ENCODE data around the gene ZBTB16. TPM values are rescaled to one million over a fixed set of nuclear protein-coding genes. Genes with fewer than 3 reads are reported as not detected.
A peak's percentile ranks its signal among the peaks of the same experiment; 100 is the strongest.

The ZBTB16 gene
- polyA plus RNA-seq, 1 donor = 0.93 TPM

DNA sequence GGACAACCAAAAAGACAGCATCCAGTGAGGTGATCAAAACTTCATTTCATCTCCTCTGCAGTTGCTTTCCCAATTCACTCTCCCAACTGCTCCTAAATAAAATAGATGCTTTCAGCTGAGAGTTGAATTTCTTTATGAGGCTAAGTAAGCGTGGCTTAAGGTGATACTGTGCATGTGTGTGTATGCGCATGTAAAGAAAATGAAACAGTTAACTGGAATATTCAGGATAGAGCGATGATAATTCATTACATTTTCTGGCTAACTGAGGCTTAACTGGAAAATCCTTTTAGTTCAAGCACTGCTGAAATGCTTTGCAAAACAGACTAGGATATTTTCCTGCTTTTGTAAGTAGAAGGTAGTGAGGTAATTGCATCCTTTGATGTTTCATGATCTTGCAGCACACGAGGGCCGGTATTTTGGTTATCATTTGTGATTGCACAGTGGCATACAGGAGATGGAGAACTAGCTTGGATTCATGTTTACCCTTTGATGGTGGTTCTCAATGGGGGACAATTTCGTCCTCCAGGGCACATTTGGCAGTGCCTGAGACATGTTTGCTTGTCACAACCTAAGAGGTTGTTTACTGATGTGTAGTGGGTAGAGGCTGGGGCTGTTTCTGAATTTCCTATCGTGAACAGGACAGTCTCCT is 71.2 kb downstream of the ZBTB16 start:
- no peak for DNase-seq

- DNase-seq = no peak
Observed at GRCh38 chr11:114131461-114131864, 72.0 kb downstream of the ZBTB16 start.

DNA sequence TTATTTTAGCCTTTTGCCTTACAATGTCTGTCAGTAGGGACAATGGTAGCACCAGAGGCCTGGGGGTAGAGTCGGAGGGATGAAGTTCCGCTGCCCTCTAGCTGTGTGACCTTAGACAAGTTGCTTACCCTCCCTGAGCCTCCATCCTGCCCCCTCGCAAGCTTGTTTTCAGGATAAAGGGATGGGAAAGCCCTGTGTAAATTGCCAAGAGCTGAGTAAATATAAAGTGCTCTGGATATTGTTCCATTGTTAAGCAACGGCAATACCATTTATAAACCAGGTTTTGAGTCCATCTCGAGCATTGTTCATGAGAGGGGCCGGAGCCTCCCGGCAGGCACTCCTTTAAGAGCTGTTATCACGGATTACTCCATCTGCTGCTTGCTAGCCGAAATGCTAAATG is 72.9 kb downstream of the ZBTB16 start:
- DNase-seq = no peak

- no peak for DNase-seq
Observed at GRCh38 chr11:114132944-114133394, 73.5 kb downstream of the ZBTB16 start.

DNA sequence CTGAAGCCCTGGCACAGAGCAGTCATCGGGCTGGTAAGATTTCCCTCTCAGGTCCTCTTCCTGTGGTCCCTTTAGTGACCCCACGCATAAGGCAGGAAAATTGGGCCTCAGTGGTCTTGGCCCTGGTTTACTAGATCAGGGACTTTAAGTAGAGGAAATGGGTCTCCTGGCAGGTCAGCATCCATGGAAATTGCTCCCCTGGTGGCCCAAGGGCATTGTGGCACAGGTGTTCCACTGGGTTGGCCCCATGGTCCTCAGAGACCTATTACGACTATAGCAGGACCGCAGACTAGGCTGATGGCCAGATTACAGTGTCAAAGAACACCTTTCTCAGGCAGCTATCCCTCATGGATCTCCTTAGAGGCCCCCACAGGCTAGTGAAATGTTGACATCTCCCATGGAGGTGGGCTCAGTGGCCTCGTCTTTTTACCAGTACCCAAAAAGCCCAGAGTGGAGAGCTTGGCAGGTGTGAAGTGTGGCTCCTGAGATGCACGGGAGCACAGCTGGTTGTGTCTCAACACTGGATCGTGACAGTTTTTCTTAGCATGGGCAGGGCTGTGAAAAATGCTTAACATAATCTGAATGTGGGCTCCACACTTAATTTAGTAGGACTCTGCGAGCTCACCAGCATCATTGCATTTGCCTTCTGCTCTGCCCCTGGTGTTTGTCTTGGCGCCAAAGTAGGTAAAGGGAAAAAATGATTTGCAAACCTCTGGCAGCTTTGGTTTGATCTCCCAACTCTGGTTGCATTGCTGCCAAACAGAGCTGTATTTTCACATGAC is 74.2 kb downstream of the ZBTB16 start:
- DNase-seq = no peak

DNA sequence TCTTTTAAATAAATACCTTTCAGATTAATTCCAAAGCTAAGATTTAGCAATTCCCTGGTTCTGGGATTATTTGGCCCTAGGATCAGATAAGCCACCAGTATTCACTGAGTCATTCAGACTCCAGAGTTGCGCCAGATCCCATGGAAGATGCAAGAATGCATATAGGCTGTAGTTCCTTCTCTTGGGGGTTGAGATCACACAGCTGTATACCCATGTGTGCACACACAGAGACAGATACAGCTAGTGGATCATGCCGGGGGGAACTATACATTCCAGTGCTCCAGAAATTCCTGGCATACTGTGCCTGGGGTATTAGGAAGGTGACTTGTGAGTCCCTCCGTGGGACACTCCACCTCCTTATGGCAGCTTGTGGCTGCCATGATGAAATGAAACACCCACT is 75.4 kb downstream of the ZBTB16 start:
- no peak for DNase-seq

GRCh38 chr11:114135737-114136151 is 76.2 kb downstream of the ZBTB16 start:
- no peak for DNase-seq

- DNase-seq = no peak
Observed at GRCh38 chr11:114136686-114137640, 77.5 kb downstream of the ZBTB16 start.

DNA sequence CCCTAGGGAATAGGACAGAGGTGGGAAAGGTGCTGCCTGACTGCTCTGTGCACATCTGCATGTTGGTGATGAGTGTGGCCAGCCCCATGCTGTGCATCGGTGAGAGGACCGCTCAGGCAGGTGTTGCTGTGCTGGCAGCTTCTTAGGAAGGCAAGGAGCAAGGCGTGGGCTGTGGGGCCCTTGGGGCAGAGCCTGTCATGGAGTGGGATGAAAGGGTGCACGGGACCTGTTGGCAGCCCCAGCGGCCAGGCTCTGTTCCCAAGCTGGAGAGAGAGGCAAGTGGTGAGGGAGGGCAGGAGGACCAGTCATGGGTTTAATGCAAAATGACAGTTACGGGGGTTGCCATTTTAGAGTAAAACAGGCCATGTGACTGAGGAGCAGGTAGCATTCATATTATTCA is 78.3 kb downstream of the ZBTB16 start:
- no peak for DNase-seq

DNA sequence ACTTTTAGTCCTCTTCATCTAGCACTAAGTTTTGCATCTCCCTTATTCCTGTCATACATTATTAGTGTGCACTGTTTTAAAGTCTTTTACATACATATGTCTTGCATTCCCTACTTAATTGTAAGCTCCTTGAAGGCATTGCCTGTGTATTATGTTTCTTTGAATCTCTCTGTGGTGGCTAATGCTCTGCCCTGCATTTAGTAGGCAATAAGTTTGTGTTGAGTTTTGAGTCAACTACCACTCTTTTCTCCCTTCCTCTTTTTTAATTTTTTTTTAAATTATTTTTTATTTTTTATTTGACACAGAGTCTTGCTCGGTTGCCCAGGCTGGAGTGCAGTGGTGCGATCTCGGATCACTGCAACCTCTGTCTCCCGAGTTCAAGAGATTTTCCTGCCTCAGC is 78.9 kb downstream of the ZBTB16 start:
- DNase-seq = no peak

GRCh38 chr11:114140826-114141225 is 81.3 kb downstream of the ZBTB16 start:
- DNase-seq = no peak

DNA sequence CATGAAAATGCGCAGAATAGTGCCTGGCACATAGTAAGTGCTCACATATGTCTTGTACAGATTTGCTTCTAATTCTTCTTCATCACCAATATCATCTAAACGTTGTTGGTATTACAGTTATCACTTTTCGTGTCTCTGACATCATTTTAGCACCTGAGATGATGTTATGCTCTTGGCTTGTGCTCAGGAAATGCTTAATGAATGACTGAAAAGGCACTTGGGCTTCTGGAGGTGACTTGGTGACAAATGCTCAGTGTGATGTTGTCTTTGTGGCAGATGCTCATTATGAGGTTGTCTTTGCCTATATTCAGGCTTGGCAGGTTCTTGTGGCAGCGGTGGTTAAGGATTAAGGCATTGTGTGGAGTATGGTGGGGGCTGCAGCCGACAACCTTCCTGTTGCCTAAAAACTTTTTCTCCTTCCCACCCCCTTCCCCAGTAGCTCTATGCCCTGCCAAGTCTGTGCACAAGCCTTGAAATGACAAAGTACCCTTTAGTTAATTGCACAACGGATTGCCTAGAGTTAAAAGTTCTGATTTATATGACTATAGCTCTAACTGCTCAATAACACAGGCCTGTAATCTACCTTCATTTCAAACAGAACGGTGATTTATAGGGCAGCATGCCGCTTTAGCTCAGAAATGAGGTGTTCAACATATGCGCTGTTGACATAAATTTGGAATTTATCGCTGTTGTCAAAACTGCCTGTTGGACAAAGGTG is 82.5 kb downstream of the ZBTB16 start:
- DNase-seq = no peak

- DNase-seq = peak; percentile 64
Observed at GRCh38 chr11:114142707-114143106, 83.2 kb downstream of the ZBTB16 start.

GRCh38 chr11:114145166-114145775 is 85.8 kb downstream of the ZBTB16 start:
- no peak for DNase-seq

GRCh38 chr11:114147375-114148012 is 88.0 kb downstream of the ZBTB16 start:
- DNase-seq = no peak

- DNase-seq = no peak
Observed at GRCh38 chr11:114148013-114148382, 88.5 kb downstream of the ZBTB16 start.

- no peak for DNase-seq
Observed at GRCh38 chr11:114149689-114150407, 90.3 kb downstream of the ZBTB16 start.

DNA sequence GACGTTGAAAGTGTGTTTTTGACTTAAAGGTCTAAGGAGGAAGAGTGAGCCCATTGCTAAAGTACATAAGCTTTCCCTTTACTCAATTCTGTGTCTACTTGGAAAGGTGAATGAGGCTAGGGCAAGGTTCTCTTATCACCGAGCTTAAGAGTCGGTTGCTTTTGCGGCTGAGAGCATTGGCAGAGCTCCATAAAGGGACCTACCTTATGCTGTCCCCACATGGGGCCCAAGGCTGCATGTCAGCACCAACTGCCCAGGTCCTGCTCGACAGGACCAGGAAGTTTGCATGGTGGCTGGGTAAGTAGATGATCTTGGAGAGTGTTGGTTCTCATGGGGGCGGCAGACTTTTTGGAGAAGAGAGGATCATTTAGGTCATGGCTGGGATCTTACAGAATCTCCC is 91.2 kb downstream of the ZBTB16 start:
- no peak for DNase-seq

DNA sequence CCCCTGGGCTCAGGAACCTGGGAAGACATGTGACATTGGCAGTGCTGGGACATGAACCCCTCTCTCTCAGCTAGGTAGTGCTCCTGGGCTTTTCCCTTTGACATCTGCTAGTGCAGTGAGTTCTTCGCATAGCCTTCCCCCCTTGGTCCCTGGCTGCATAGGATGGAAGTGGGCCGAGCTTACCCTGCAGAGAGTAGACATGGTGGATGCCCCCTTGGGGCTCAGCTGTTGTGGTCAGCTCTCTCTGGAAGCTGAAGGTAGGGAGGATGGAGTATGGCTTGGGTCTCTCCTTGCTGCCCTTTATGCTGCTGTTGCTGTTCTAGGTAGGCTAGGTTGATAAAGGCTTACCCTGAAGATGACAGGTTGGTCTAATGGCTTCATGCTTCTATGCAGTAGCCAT is 92.1 kb downstream of the ZBTB16 start:
- no peak for DNase-seq

DNA sequence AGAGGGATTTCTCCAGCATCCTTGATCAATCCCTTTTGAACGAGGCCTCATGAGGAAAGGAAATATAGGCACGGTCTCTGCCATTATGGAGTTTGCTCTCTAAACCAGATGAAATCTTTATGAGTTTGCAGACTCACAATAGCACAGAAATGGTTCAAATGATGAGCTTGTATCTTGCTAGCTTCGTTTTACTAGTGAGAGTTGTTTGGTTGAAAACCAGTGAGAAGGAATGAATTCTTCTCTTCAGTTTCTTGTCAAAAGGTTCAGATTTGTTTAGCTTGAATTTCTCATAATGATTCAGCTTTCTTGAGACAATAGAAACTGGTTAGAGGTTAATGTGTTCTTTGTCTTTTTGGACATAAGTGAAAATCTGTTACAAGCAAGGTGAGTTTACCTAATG is 92.7 kb downstream of the ZBTB16 start:
- DNase-seq = no peak
